SJSA1 (cell line): ENCODE results near the gene DSCAM. TPM values are rescaled to one million over a fixed set of nuclear protein-coding genes. Genes with fewer than 3 reads are reported as not detected.
A peak's percentile ranks its signal among the peaks of the same experiment; 100 is the strongest.
"Not testable (repeated sequence)": the region's sequence is repeated elsewhere in the genome, so short reads cannot be mapped to it uniquely, and the experiment has no call there.

Source experiments
- DNase-seq, 2 experiments: peaks; one replicate each; pipeline ENCODE4 v3.0.0-alpha.2; 2015 to 2020; ENCODE audit warnings: low spot score in 2 of 2, low read depth in 1 of 2
- H3K27ac ChIP-seq: fragments of 250-450 bp; sonication (Bioruptor Pico); 2 replicates; pipeline ENCODE4 v1.5.1; 2020; ENCODE audit warnings: mild to moderate bottlenecking, moderate library complexity
- H3K27me3 ChIP-seq: fragments of 250-450 bp; sonication (Bioruptor Pico); replicated peaks from 2 replicates; pipeline ENCODE4 v1.5.1; 2020; ENCODE audit warnings: mild to moderate bottlenecking, moderate library complexity
- H3K36me3 ChIP-seq: fragments of 250-450 bp; sonication (Bioruptor Pico); 2 replicates; pipeline ENCODE4 v1.5.1; 2020; ENCODE audit warnings: mild to moderate bottlenecking
- H3K4me1 ChIP-seq: fragments of 250-450 bp; sonication (Bioruptor Pico); replicated peaks from 2 replicates; pipeline ENCODE4 v1.6.1; 2021; ENCODE audit warnings: mild to moderate bottlenecking
- H3K4me3 ChIP-seq: fragments of 250-450 bp; sonication (Bioruptor Pico); 2 replicates; pipeline ENCODE4 v1.5.1; 2020; ENCODE audit warnings: mild to moderate bottlenecking
- H3K9me3 ChIP-seq: fragments of 250-450 bp; sonication (Bioruptor Pico); replicated peaks from 2 replicates; pipeline ENCODE4 v1.5.1; 2020; ENCODE audit warnings: mild to moderate bottlenecking
- total RNA-seq: library from RNA; depleted of rRNA; stranded (reverse); fragments of >200 nt; shearing (Covaris generic); gene quantifications from 2 replicates; pipeline ENCODE4 v1.2.3, GENCODE V29; 2014

DSCAM gene
- total RNA-seq, 1 experiment from 2014 or later, result not detected

- Histone ChIP-seq H3K27ac (no peak overlapping the region), H3K9me3 (no peaks in the 10 kb centered on the region), H3K27me3 (no peaks in the 10 kb centered on the region), H3K4me1 (no peaks in the 10 kb centered on the region), H3K36me3 (no peaks in the 10 kb centered on the region), H3K4me3 (no peak overlapping the region)
- peak in 1 of 2 experiments; percentile 10 for DNase-seq
These were observed 797.7 kb downstream of the DSCAM start for GRCh38 chr21:40049031-40049930.

- no peaks in the 10 kb centered on the region for H3K4me1 ChIP-seq
- no peak overlapping the region for H3K27ac ChIP-seq
- no peaks in the 10 kb centered on the region for H3K27me3 ChIP-seq
- H3K36me3 ChIP-seq, result no peaks in the 10 kb centered on the region
- no peaks in the 10 kb centered on the region for H3K9me3 ChIP-seq
- DNase-seq, result no peak
- no peak overlapping the region for H3K4me3 ChIP-seq
These were observed 798.8 kb downstream of the DSCAM start for GRCh38 chr21:40047993-40048730.

DNA sequence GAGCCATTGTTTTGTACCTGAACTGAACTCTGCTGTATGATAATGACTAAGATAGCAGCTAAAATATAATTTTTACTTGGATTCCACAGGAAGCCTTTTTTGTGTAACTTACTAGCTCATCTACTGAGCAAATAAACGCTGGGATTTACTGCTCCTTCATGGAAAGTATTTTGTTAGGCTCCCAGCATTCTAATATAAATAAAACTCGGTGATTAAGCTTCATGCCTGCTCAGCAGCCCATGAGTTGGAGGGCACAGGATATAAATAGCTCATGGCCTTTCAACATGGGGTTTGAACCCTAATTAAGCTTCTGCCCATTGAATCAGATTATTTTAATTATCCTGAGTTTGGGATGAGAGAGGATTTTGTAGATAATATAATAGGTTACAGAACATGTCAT is 799.7 kb downstream of the DSCAM start:
- H3K4me3 ChIP-seq, result no peak overlapping the region
- no peaks in the 10 kb centered on the region for H3K9me3 ChIP-seq
- H3K27ac ChIP-seq, result no peak overlapping the region
- DNase-seq, result no peak
- H3K36me3 ChIP-seq, result no peaks in the 10 kb centered on the region
- no peaks in the 10 kb centered on the region for H3K4me1 ChIP-seq
- H3K27me3 ChIP-seq, result no peaks in the 10 kb centered on the region

- H3K9me3 ChIP-seq, result no peaks in the 10 kb centered on the region
- no peak overlapping the region for H3K4me3 ChIP-seq
- H3K27me3 ChIP-seq, result no peaks in the 10 kb centered on the region
- H3K4me1 ChIP-seq, result no peaks in the 10 kb centered on the region
- no peak for DNase-seq
- H3K36me3 ChIP-seq, result no peaks in the 10 kb centered on the region
- H3K27ac ChIP-seq, result no peak overlapping the region
These were observed 803.1 kb downstream of the DSCAM start for GRCh38 chr21:40043866-40044265.

GRCh38 chr21:40043423-40043822 is 803.5 kb downstream of the DSCAM start:
- H3K9me3 ChIP-seq, result no peaks in the 10 kb centered on the region
- H3K27me3 ChIP-seq, result no peaks in the 10 kb centered on the region
- H3K4me3 ChIP-seq, result no peak overlapping the region
- no peak overlapping the region for H3K27ac ChIP-seq
- H3K4me1 ChIP-seq, result no peaks in the 10 kb centered on the region
- no peaks in the 10 kb centered on the region for H3K36me3 ChIP-seq
- no peak for DNase-seq

GRCh38 chr21:40041446-40041845 is 805.5 kb downstream of the DSCAM start:
- H3K4me1 ChIP-seq, result no peaks in the 10 kb centered on the region
- DNase-seq, result no peak
- no peaks in the 10 kb centered on the region for H3K27me3 ChIP-seq
- no peaks in the 10 kb centered on the region for H3K9me3 ChIP-seq
- H3K36me3 ChIP-seq, result no peaks in the 10 kb centered on the region
- H3K4me3 ChIP-seq, result no peak overlapping the region
- H3K27ac ChIP-seq, result no peak overlapping the region

- H3K36me3 ChIP-seq, H3K9me3 ChIP-seq, H3K4me3 ChIP-seq, H3K27ac ChIP-seq, H3K27me3 ChIP-seq, H3K4me1 ChIP-seq: not testable (repeated sequence)
- DNase-seq, result peak in 1 of 2 experiments; percentile 16
These were observed 813.7 kb downstream of the DSCAM start for GRCh38 chr21:40033156-40033782.

GRCh38 chr21:40029888-40030287 is 817.1 kb downstream of the DSCAM start:
- no peak for DNase-seq
- H3K9me3 ChIP-seq, result no peaks in the 10 kb centered on the region
- no peak overlapping the region for H3K4me3 ChIP-seq
- H3K36me3 ChIP-seq, result no peaks in the 10 kb centered on the region
- H3K27ac ChIP-seq, result no peak overlapping the region
- no peaks in the 10 kb centered on the region for H3K4me1 ChIP-seq
- no peaks in the 10 kb centered on the region for H3K27me3 ChIP-seq

GRCh38 chr21:40028393-40028792 is 818.6 kb downstream of the DSCAM start:
- DNase-seq, result peak in 1 of 2 experiments; percentile 18
- not testable (repeated sequence) for H3K4me1 ChIP-seq, H3K4me3 ChIP-seq, H3K27ac ChIP-seq, H3K9me3 ChIP-seq, H3K27me3 ChIP-seq, H3K36me3 ChIP-seq

DNA sequence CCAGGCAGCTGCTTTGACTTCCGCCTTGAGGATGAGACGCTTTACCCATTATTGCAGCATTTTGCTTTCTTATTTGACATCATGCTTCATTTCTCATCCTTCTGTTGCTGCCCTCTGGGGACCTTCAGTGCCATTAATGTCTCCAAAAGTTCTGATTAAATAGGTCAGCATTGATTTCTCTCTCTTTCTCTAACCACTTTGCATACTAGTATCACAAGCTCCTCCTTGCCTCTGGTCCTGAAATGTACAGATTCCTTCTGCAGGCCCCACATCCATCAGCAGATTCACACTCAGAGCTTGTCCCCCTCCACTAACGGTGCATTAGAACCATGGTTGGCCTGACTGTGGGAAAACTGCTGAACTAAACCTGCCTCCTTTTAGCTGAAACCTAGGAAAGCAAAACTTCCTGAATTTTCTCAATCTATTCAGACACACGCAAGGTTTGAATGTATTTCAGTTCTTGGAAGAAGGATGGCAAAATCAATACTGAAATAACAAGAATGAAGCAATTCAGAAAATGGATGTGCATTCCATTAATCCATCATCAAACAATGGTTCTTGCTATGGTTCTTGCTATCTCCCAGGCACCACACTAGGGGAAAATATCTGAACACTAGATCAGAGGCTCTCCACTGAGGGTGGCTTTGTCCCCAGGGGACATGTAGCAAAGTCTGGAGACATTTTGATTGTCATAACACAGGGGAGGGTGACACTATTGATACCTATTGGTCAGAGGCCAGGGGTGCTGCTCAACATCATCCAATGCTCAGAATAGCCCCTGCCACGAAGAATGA is 825.2 kb downstream of the DSCAM start:
- peak in 1 of 2 experiments; percentile 13 for DNase-seq
- Histone ChIP-seq H3K27ac (no peak overlapping the region), H3K36me3 (no peaks in the 10 kb centered on the region), H3K27me3 (no peaks in the 10 kb centered on the region), H3K4me3 (no peak overlapping the region), H3K9me3 (peaks cover 3% of the 10 kb centered on the region; the same call in 1 of the 2 replicates), H3K4me1 (no peaks in the 10 kb centered on the region)

DNA sequence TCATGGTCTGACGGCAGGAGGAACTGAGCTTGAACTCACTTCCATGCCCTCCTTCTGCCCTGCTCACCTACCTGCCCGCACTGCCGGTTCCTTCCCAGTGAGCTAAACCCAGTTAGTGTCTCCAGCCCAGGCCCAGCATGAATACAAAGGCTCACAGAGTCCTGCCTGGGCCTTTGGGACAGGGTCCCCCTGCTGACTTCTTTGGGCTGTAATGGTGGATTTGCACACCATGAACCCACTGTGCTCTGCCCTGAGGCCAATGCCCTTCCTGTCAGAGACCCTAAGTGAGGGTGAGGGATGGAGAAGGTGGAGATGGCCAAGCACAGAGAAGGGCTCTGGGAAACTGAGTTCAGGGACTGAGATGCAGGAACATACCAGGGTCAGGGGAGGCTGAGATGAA is 826.3 kb downstream of the DSCAM start:
- Histone ChIP-seq H3K4me3 (no peak overlapping the region), H3K9me3 (peaks cover 5% of the 10 kb centered on the region; the same call in 1 of the 2 replicates)
- peak in 1 of 2 experiments; percentile 18 for DNase-seq

GRCh38 chr21:40018871-40019475 is 828.0 kb downstream of the DSCAM start:
- H3K4me1 ChIP-seq, result no peaks in the 10 kb centered on the region
- H3K36me3 ChIP-seq, result no peaks in the 10 kb centered on the region
- peak in 1 of 2 experiments; percentile 9 for DNase-seq
- H3K9me3 ChIP-seq, result peaks cover 5% of the 10 kb centered on the region; the same call in 1 of the 2 replicates
- no peak overlapping the region for H3K4me3 ChIP-seq
- H3K27ac ChIP-seq, result no peak overlapping the region
- H3K27me3 ChIP-seq, result no peaks in the 10 kb centered on the region

More for the DNA sequence above, 826.3 kb downstream of the DSCAM start:
- H3K4me1 ChIP-seq, result no peaks in the 10 kb centered on the region
- H3K27ac ChIP-seq, result no peak overlapping the region
- no peaks in the 10 kb centered on the region for H3K27me3 ChIP-seq
- no peaks in the 10 kb centered on the region for H3K36me3 ChIP-seq

GRCh38 chr21:40016667-40017066 is 830.3 kb downstream of the DSCAM start:
- Histone ChIP-seq H3K4me3 (no peak overlapping the region), H3K9me3 (peaks cover 9% of the 10 kb centered on the region; the same call in 1 of the 2 replicates), H3K27ac (no peak overlapping the region), H3K27me3 (no peaks in the 10 kb centered on the region), H3K4me1 (no peaks in the 10 kb centered on the region), H3K36me3 (no peaks in the 10 kb centered on the region)
- DNase-seq, result peak in 1 of 2 experiments; percentile 20
